OCI-LY1 (cell line): ENCODE results near the gene RNGTT.

ENCODE experiments used
- H2AFZ ChIP-seq: fragments of 200-600 bp; sonication (generic), shearing (Covaris generic); 2 replicates; pipeline ENCODE4 v1.6.0; 2014; ENCODE audit warnings: antibody characterized with exemption, mild to moderate bottlenecking, low read length
- H3F3A ChIP-seq: fragments of 200-600 bp; sonication (generic), shearing (Covaris generic); 2 replicates; pipeline ENCODE4 v1.6.0; 2014; ENCODE audit warnings: mild to moderate bottlenecking, antibody characterized with exemption, low read length, moderate library complexity; ENCODE audit not compliant: insufficient read depth
- H3K27ac ChIP-seq: fragments of 200-600 bp; sonication (generic); 2 replicates; pipeline ENCODE4 v1.5.1; 2014; ENCODE audit warnings: low read length, mixed run types, mild to moderate bottlenecking, low read depth; ENCODE audit not compliant: poor library complexity, severe bottlenecking
- H3K27me3 ChIP-seq: fragments of 200-600 bp; sonication (generic); 2 replicates; pipeline ENCODE4 v1.6.0; 2014; ENCODE audit warnings: antibody characterized with exemption, mild to moderate bottlenecking, low read length, moderate library complexity; ENCODE audit not compliant: insufficient read depth
- H3K36me3 ChIP-seq: fragments of 200-600 bp; sonication (generic); 2 replicates; pipeline ENCODE4 v1.6.1; 2014; ENCODE audit warnings: mild to moderate bottlenecking, antibody characterized with exemption, low read length, moderate library complexity, mixed read lengths; ENCODE audit not compliant: insufficient read depth
- H3K4me1 ChIP-seq: fragments of 200-600 bp; sonication (generic); 2 replicates; pipeline ENCODE4 v1.5.1; 2014; ENCODE audit warnings: mild to moderate bottlenecking, low read length, moderate library complexity; ENCODE audit not compliant: insufficient read depth, severe bottlenecking
- H3K4me2 ChIP-seq: fragments of 200-600 bp; sonication (generic), shearing (Covaris generic); 2 replicates; pipeline ENCODE4 v1.6.1; 2014; ENCODE audit warnings: low read length
- H3K4me3 ChIP-seq: fragments of 200-600 bp; sonication (generic); 2 replicates; pipeline ENCODE4 v1.5.1; 2014; ENCODE audit warnings: low read length, low read depth, mild to moderate bottlenecking, mixed read lengths; ENCODE audit not compliant: poor library complexity, severe bottlenecking
- H3K79me2 ChIP-seq: fragments of 200-600 bp; shearing (Covaris generic); 2 replicates; pipeline ENCODE4 v1.6.1; 2016; ENCODE audit warnings: mixed run types, low read length, mixed read lengths; ENCODE audit not compliant: insufficient read depth
- H3K9ac ChIP-seq: fragments of 200-600 bp; sonication (generic), shearing (Covaris generic); 2 replicates; pipeline ENCODE4 v1.6.1; 2014; ENCODE audit warnings: mild to moderate bottlenecking, low read length, mixed read lengths
- H3K9me2 ChIP-seq: fragments of 200-600 bp; sonication (generic), shearing (Covaris generic); 2 replicates; pipeline ENCODE4 v1.6.1; 2014; ENCODE audit warnings: low read depth, mild to moderate bottlenecking, low read length, mixed read lengths
- H3K9me3 ChIP-seq: fragments of 200-600 bp; shearing (Covaris generic); 2 replicates; pipeline ENCODE4 v1.6.1; 2014; ENCODE audit warnings: low read length, mixed read lengths
- H4K20me1 ChIP-seq: fragments of 200-600 bp; sonication (generic), shearing (Covaris generic); 2 replicates; pipeline ENCODE4 v1.6.0; 2016; ENCODE audit warnings: mild to moderate bottlenecking, low read length; ENCODE audit not compliant: insufficient read depth
- CTCF ChIP-seq: fragments of 200-600 bp; sonication (generic), shearing (Covaris generic); IDR thresholded peaks from 2 replicates; pipeline ENCODE4 v1.5.1; 2017; ENCODE audit warnings: mild to moderate bottlenecking, antibody characterized with exemption, low read length, moderate library complexity, mixed read lengths
- EZH2 ChIP-seq: fragments of 200-600 bp; sonication (generic), shearing (Covaris generic); IDR thresholded peaks from 2 replicates; pipeline ENCODE4 v1.8.0; 2017; ENCODE audit warnings: borderline replicate concordance, mixed run types, mild to moderate bottlenecking, antibody characterized with exemption, low read length, moderate library complexity, mixed read lengths

Gene RNGTT

GRCh38 chr6:88637761-88638545 is 325.5 kb downstream of the RNGTT start:
- Histone ChIP-seq H3K4me1 (peaks cover 43% of the 10 kb centered on the region), H3K4me2 (no peak overlapping the region), H3K9me3 (no peaks in the 10 kb centered on the region), H4K20me1 (no peaks in the 10 kb centered on the region), H3K79me2 (no peaks in the 10 kb centered on the region), H3K4me3 (no peak overlapping the region), H3F3A (no peaks in the 10 kb centered on the region), H2AFZ (no peak overlapping the region), H3K27me3 (no peaks in the 10 kb centered on the region), H3K27ac (no peak overlapping the region), H3K36me3 (no peaks in the 10 kb centered on the region), H3K9me2 (no peaks in the 10 kb centered on the region), H3K9ac (no peak overlapping the region)
- TF ChIP-seq CTCF (no peak), EZH2 (no peak)

- H2AFZ ChIP-seq = no peak overlapping the region
- no peak overlapping the region for H3K9ac ChIP-seq
- H3K4me1 ChIP-seq = peaks cover 41% of the 10 kb centered on the region
- H3F3A ChIP-seq = no peaks in the 10 kb centered on the region
- no peaks in the 10 kb centered on the region for H3K9me2 ChIP-seq
- H3K79me2 ChIP-seq = no peaks in the 10 kb centered on the region
- no peaks in the 10 kb centered on the region for H3K36me3 ChIP-seq
- H3K4me3 ChIP-seq = no peak overlapping the region
- no peaks in the 10 kb centered on the region for H3K9me3 ChIP-seq
- no peak overlapping the region for H3K27ac ChIP-seq
- H3K27me3 ChIP-seq = no peaks in the 10 kb centered on the region
- TF ChIP-seq EZH2 (no peak), CTCF (no peak)
- H4K20me1 ChIP-seq = no peaks in the 10 kb centered on the region
- no peak overlapping the region for H3K4me2 ChIP-seq
Measured at GRCh38 chr6:88636871-88637270, 326.5 kb downstream of the RNGTT start.

GRCh38 chr6:88633782-88634181 is 329.6 kb downstream of the RNGTT start:
- no peaks in the 10 kb centered on the region for H3K36me3 ChIP-seq
- no peaks in the 10 kb centered on the region for H3K27me3 ChIP-seq
- H3K9me3 ChIP-seq = no peaks in the 10 kb centered on the region
- H3K4me1 ChIP-seq = peaks cover 42% of the 10 kb centered on the region
- H3K9me2 ChIP-seq = no peaks in the 10 kb centered on the region
- no peak overlapping the region for H3K4me2 ChIP-seq
- H3K4me3 ChIP-seq = no peak overlapping the region
- no peak overlapping the region for H3K27ac ChIP-seq
- H3K79me2 ChIP-seq = no peaks in the 10 kb centered on the region
- no peak overlapping the region for H3K9ac ChIP-seq
- H2AFZ ChIP-seq = no peak overlapping the region
- no peaks in the 10 kb centered on the region for H4K20me1 ChIP-seq
- no peaks in the 10 kb centered on the region for H3F3A ChIP-seq
- TF ChIP-seq CTCF = no peak
- no peak for TF ChIP-seq EZH2
